Endothelial cell of umbilical vein (primary cell): ENCODE measurements around the gene IL3RA. TPM values are rescaled to one million over a fixed set of nuclear protein-coding genes. Genes with fewer than 3 reads are reported as not detected.

Source experiments
- BruUV-seq: library from RNA; stranded (reverse); fragments of 400-500 nt; replicated peaks from 2 replicates; lab custom pipeline; 2021; lab: Mats Ljungman, UMichigan
- CTCF ChIA-PET: fragments of 300-600, 350-600 bp; sonication (Branson Sonifier 250); formaldehyde crosslinking; loops from one replicate; lab custom pipeline; 2021; ENCODE audit warnings: antibody characterized with exemption, inconsistent platforms; lab: Charles Lee
- POLR2A ChIA-PET: fragments of 300-600, 350-600 bp; sonication (Branson Sonifier 250); formaldehyde crosslinking; loops from one replicate; lab custom pipeline; 2021; ENCODE audit warnings: antibody characterized with exemption, inconsistent platforms; lab: Charles Lee
- DNase-seq: peaks from one replicate; pipeline ENCODE4 v3.0.0-alpha.2; 2011; ENCODE audit warnings: low read depth, low spot score
- FAIRE-seq: peaks from 2 replicates; lab custom pipeline; 2011; peaks lifted over from hg19 to GRCh38; lab: Jason Lieb, UNC
- H2AFZ ChIP-seq: 2 replicates; pipeline ENCODE4 v1.6.0; 2012; ENCODE audit warnings: low read depth, low read length, control low read depth, inconsistent platforms
- H3K27ac ChIP-seq: 2 replicates; pipeline ENCODE4 v1.5.1; 2011; ENCODE audit warnings: low read depth, mild to moderate bottlenecking, control low read depth, low read length, moderate library complexity; ENCODE audit not compliant: insufficient read depth
- H3K27me3 ChIP-seq, 2 experiments: 2 replicates each; pipeline versions ENCODE4 v1.6.0 to v1.6.1; 2011; ENCODE audit warnings: low read length in 2 of 2, mixed read lengths in 1 of 2; ENCODE audit not compliant: control insufficient read depth in 2 of 2, insufficient read depth in 2 of 2
- H3K36me3 ChIP-seq, 2 experiments: 2 replicates in 1 of 2; 3 replicates in 1 of 2; pipeline ENCODE4 v1.5.1; 2011; ENCODE audit warnings: low read length in 2 of 2, mild to moderate bottlenecking in 1 of 2, moderate library complexity in 1 of 2; ENCODE audit not compliant: control insufficient read depth in 2 of 2, insufficient read depth in 2 of 2; ENCODE audit errors: extremely low read depth in 1 of 2
- H3K4me1 ChIP-seq: 3 replicates; pipeline ENCODE4 v1.5.1; 2011; ENCODE audit warnings: mild to moderate bottlenecking, low read length; ENCODE audit not compliant: control insufficient read depth, insufficient read depth; ENCODE audit errors: extremely low read depth
- H3K4me2 ChIP-seq: 2 replicates; pipeline ENCODE4 v1.6.1; 2011; ENCODE audit warnings: low read length, control low read depth, mixed read lengths; ENCODE audit not compliant: insufficient read depth
- H3K4me3 ChIP-seq, 3 experiments: fragments of 200-600 bp in 1 of 3; sonication (generic), shearing (Covaris generic) in 1 of 3; replicated peaks in 1 of 3; 2 replicates each; pipeline ENCODE4 v1.5.1; 2011 to 2016; ENCODE audit warnings: control low read depth in 3 of 3, low read length in 3 of 3, mild to moderate bottlenecking in 2 of 3, inconsistent platforms in 1 of 3, low read depth in 1 of 3, moderate library complexity in 1 of 3; ENCODE audit not compliant: insufficient read depth in 1 of 3
- H3K79me2 ChIP-seq: 2 replicates; pipeline ENCODE4 v1.6.0; 2012; ENCODE audit warnings: low read length, inconsistent platforms; ENCODE audit not compliant: control insufficient read depth, insufficient read depth
- H3K9ac ChIP-seq: replicated peaks from 2 replicates; pipeline ENCODE3; 2011; ENCODE audit warnings: low read length, control low read depth; ENCODE audit not compliant: insufficient read depth; ENCODE audit errors: extremely low read depth
- H3K9me1 ChIP-seq: replicated peaks from 3 replicates; pipeline ENCODE4 v1.6.0; 2011; ENCODE audit warnings: mild to moderate bottlenecking, low read length; ENCODE audit not compliant: control insufficient read depth, insufficient read depth; ENCODE audit errors: extremely low read depth
- H3K9me3 ChIP-seq: replicated peaks from 2 replicates; pipeline ENCODE4 v1.5.1; 2012; ENCODE audit warnings: low read length, inconsistent platforms; ENCODE audit not compliant: control insufficient read depth, insufficient read depth
- H4K20me1 ChIP-seq: replicated peaks from 2 replicates; pipeline ENCODE3; 2011; ENCODE audit warnings: mild to moderate bottlenecking, low read length; ENCODE audit not compliant: control insufficient read depth, insufficient read depth; ENCODE audit errors: extremely low read depth
- CTCF ChIP-seq, 2 donors: IDR thresholded peaks; 1 replicate in 1 of 2; 2 replicates in 1 of 2; pipeline ENCODE4 v1.5.1; 2011; ENCODE audit warnings: low read length in 2 of 2, mild to moderate bottlenecking in 2 of 2, moderate library complexity in 2 of 2, control low read depth in 1 of 2, inconsistent platforms in 1 of 2, low read depth in 1 of 2; ENCODE audit not compliant: insufficient read depth in 1 of 2; ENCODE audit errors: extremely low read depth in 1 of 2
- EZH2 ChIP-seq: IDR thresholded peaks from 2 replicates; pipeline ENCODE4 v1.6.1; 2012; ENCODE audit warnings: borderline replicate concordance, low read depth, mild to moderate bottlenecking, moderate library complexity, low read length, inconsistent platforms; ENCODE audit not compliant: severe bottlenecking
- FOS ChIP-seq: IDR thresholded peaks from 2 replicates; pipeline ENCODE4 v1.6.1; 2011; ENCODE audit warnings: mild to moderate bottlenecking, low read length, moderate library complexity, borderline replicate concordance; ENCODE audit not compliant: insufficient read depth
- GATA2 ChIP-seq: IDR thresholded peaks from 2 replicates; pipeline ENCODE4 v1.7.0; 2011; ENCODE audit warnings: low read depth, mild to moderate bottlenecking, moderate library complexity, mixed read lengths, low read length; ENCODE audit not compliant: insufficient read length, insufficient read depth
- JUN ChIP-seq: IDR thresholded peaks from 2 replicates; pipeline ENCODE4 v1.6.1; 2011; ENCODE audit warnings: borderline replicate concordance, low read depth; ENCODE audit not compliant: insufficient read length, insufficient read depth
- MAX ChIP-seq: IDR thresholded peaks from 2 replicates; pipeline ENCODE4 v1.6.1; 2011; ENCODE audit not compliant: insufficient read depth, insufficient read length
- MYC ChIP-seq: IDR thresholded peaks from one replicate; pipeline ENCODE4 v1.6.1; 2011; ENCODE audit warnings: mild to moderate bottlenecking, low read depth, low read length
- POLR2A ChIP-seq: IDR thresholded peaks from 2 replicates; pipeline ENCODE4 v1.6.1; 2012; ENCODE audit warnings: low read depth, mild to moderate bottlenecking, control low read depth, low read length
- POLR2AphosphoS5 ChIP-seq: IDR thresholded peaks from 2 replicates; pipeline ENCODE4 v1.6.1; 2012; ENCODE audit warnings: low read depth, mild to moderate bottlenecking, control low read depth, low read length, moderate library complexity; ENCODE audit not compliant: insufficient read depth
- dilution Hi-C: fragments of 300-500 bp; cut with MboI; formaldehyde crosslinking; loops from one replicate; pipeline ENCODE4 v1.15.0; 2019; ENCODE audit warnings: low sequenced_read_pairs; ENCODE audit not compliant: extremely low pct_ligation_motif_present
- intact Hi-C: fragments of 100-400 bp; cut with micrococcal nuclease; formaldehyde crosslinking; loops from one replicate; pipeline ENCODE4 v1.10.0; 2022
- polyA plus RNA-seq, 4 experiments: library from polyadenylated mRNA; depleted of rRNA in 3 of 4; stranded (reverse) in 3 of 4; unstranded in 1 of 4; fragments of >200 nt; gene quantifications; 2 replicates each; pipeline versions ENCODE4 v1.2.1 to v1.2.3, GENCODE V29; 2011 to 2012; ENCODE audit warnings: missing spikeins in 1 of 4
- total RNA-seq: library from RNA; stranded (reverse); gene quantifications from 2 replicates; pipeline ENCODE4 v1.2.3, GENCODE V29; 2021

IL3RA gene
- total and polyA plus RNA-seq, 2 donors (not counting 3 experiments of a cell fraction or from before 2014, with no cell fraction given), result 28.9 to 35.1 TPM

GRCh38 chrX:1397441-1398270 is 61.1 kb downstream of the IL3RA start:
- no peak overlapping the region for H3K4me2 ChIP-seq
- H3K4me1 ChIP-seq, result peaks cover 3% of the 10 kb centered on the region
- no peak overlapping the region for H3K27ac ChIP-seq
- H3K27me3 ChIP-seq, result no peaks in the 10 kb centered on the region
- ChIA-PET CTCF (no interaction called here), POLR2A (no interaction called here)
- DNase-seq, result no peak
- no peak overlapping the region for H3K9ac ChIP-seq
- H4K20me1 ChIP-seq, result no peaks in the 10 kb centered on the region
- intact Hi-C loops, result no loop called here
- H3K4me3 ChIP-seq, result no peak overlapping the region
- H3K9me1 ChIP-seq, result no peaks in the 10 kb centered on the region
- dilution Hi-C loops, result no loop called here
- FAIRE-seq, result no peak
- no peaks in the 10 kb centered on the region for H3K9me3 ChIP-seq
- TF ChIP-seq EZH2 (no peak), JUN (no peak), POLR2AphosphoS5 (no peak), FOS (no peak)
- H3K79me2 ChIP-seq, result peaks cover 4% of the 10 kb centered on the region
- H3K36me3 ChIP-seq, result peaks cover 0 to 7% of the 10 kb centered on the region in 2 experiments
- BruUV-seq, result no TSS peak
- no peak overlapping the region for H2AFZ ChIP-seq

DNA sequence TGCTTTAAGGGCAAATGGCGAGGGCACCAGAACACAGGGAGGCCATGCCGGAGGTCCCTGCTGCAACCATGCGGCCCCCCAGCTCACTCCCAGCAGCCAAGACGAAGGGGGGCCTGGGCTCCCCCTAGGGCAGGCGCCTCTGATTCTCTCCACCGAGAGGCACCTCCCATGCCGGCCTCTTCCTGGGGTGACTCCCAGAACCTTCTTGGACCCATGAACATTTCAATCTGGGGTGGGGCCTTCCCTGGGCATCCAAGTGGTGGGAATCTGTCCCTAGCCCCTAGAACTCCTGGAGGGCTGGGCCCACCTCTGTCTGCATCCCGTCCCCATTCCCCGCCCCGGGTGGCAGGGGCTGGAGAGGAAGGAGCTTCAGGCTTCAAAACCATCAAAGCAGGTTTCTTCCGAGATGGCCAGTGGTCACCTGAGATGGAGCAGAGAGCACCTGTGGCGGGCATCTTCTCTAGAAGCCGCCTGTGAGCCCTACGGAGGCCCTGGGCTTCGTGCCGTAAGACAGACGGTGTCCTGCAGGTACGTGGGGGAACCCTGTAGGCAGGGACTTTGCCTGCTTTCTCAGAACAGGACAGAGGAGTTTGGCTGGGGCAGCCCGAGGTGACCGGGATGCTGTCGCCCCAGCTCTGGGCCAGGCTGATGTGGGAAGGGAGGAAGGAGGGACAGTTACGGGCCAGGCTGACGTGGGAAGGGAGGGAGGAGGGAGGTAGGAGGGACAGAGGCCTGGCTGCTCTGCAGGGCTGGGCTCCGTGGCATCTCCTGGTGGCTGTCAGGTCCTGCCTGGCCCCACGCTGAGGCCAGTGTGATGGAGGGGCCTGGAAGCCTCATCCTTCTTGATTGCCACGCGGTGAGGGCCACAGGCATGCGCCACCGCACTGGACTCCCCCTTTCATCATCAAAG is 62.1 kb downstream of the IL3RA start:
- Histone ChIP-seq H3K4me2 (no peak overlapping the region), H3K4me3 (no peak overlapping the region), H3K79me2 (peaks cover 2% of the 10 kb centered on the region), H2AFZ (no peak overlapping the region), H3K27ac (no peak overlapping the region), H3K9me3 (no peaks in the 10 kb centered on the region), H3K36me3 (peaks cover 2 to 13% of the 10 kb centered on the region in 2 experiments), H3K9me1 (no peaks in the 10 kb centered on the region), H3K4me1 (no peaks in the 10 kb centered on the region), H3K9ac (no peak overlapping the region), H4K20me1 (no peaks in the 10 kb centered on the region), H3K27me3 (no peaks in the 10 kb centered on the region)
- DNase-seq (no peak), FAIRE-seq (no peak)
- no peak for TF ChIP-seq POLR2A
- TF ChIP-seq GATA2, result no peak
- TF ChIP-seq POLR2AphosphoS5, result no peak
- no peak for TF ChIP-seq JUN
- TF ChIP-seq MYC, result no peak
- TF ChIP-seq FOS, result no peak
- no peak for TF ChIP-seq MAX
- no peak for TF ChIP-seq EZH2
- TF ChIP-seq CTCF (IDR thresholded peaks at IDR 0.05; ENCODE audit: extremely low read depth in 1 of 2, insufficient read depth in 1 of 2, low read depth in 1 of 2, low read length in 2 of 2), result no peak
- dilution Hi-C loops, result no loop called here
- intact Hi-C loops, result no loop called here
- no TSS peak for BruUV-seq
- POLR2A ChIA-PET, result no interaction called here
- CTCF ChIA-PET, result no interaction called here
